Neural cell (in vitro differentiated cells): ENCODE data around the gene TMOD1. TPM values are rescaled to one million over a fixed set of nuclear protein-coding genes. Genes with fewer than 3 reads are reported as not detected.
A peak's percentile ranks its signal among the peaks of the same experiment; 100 is the strongest.
"Not testable (repeated sequence)": the region's sequence is repeated elsewhere in the genome, so short reads cannot be mapped to it uniquely, and the experiment has no call there.

Source experiments
- H2AFZ ChIP-seq: fragments of 200-600, 300-800 bp; sonication (generic), shearing (Covaris generic); 2 replicates; pipeline ENCODE4 v1.6.0; 2014; ENCODE audit warnings: low read depth, mild to moderate bottlenecking, antibody characterized with exemption, low read length, moderate library complexity
- H3F3A ChIP-seq: fragments of 200-600 bp; shearing (Covaris generic); 2 replicates; pipeline ENCODE4 v1.6.1; 2016; ENCODE audit warnings: mild to moderate bottlenecking, moderate library complexity, mixed read lengths, antibody characterized with exemption, low read length; ENCODE audit not compliant: insufficient read depth, poor library complexity, severe bottlenecking
- H3K27ac ChIP-seq: fragments of 200-600, 300-800 bp; sonication (generic), shearing (Covaris generic); 2 replicates; pipeline ENCODE4 v1.5.1; 2014; ENCODE audit warnings: mild to moderate bottlenecking, low read length, moderate library complexity
- H3K27me3 ChIP-seq: fragments of 300-800, 200-600 bp; sonication (generic), shearing (Covaris generic); 2 replicates; pipeline ENCODE4 v1.6.0; 2014; ENCODE audit warnings: mild to moderate bottlenecking, low read depth, low read length, moderate library complexity; ENCODE audit not compliant: insufficient read depth
- H3K36me3 ChIP-seq: fragments of 300-800, 200-600 bp; sonication (generic), shearing (Covaris generic); 2 replicates; pipeline ENCODE4 v1.5.1; 2014; ENCODE audit warnings: mild to moderate bottlenecking, antibody characterized with exemption, low read length, moderate library complexity; ENCODE audit not compliant: insufficient read depth
- H3K4me2 ChIP-seq: fragments of 300-800, 200-600 bp; sonication (generic), shearing (Covaris generic); 2 replicates; pipeline ENCODE4 v1.6.0; 2014; ENCODE audit warnings: mild to moderate bottlenecking, low read length
- H3K4me3 ChIP-seq: fragments of 300-800, 200-600 bp; sonication (generic), shearing (Covaris generic); 2 replicates; pipeline ENCODE4 v1.5.1; 2014; ENCODE audit warnings: mild to moderate bottlenecking, low read length, moderate library complexity
- H3K79me2 ChIP-seq: fragments of 200-600 bp; shearing (Covaris generic); replicated peaks from 2 replicates; pipeline ENCODE4 v1.6.0; 2014; ENCODE audit warnings: mild to moderate bottlenecking, low read length, moderate library complexity; ENCODE audit not compliant: insufficient read depth
- H3K9ac ChIP-seq: fragments of 300-800, 200-600 bp; sonication (generic), shearing (Covaris generic); 2 replicates; pipeline ENCODE4 v1.6.1; 2016; ENCODE audit warnings: mild to moderate bottlenecking, low read length, mixed read lengths
- H3K9me2 ChIP-seq: fragments of 200-600 bp; shearing (Covaris generic); 2 replicates; pipeline ENCODE4 v1.6.1; 2016; ENCODE audit warnings: mild to moderate bottlenecking, low read length, mixed read lengths; ENCODE audit not compliant: insufficient read depth
- H3K9me3 ChIP-seq: fragments of 200-600, 300-800 bp; sonication (generic), shearing (Covaris generic); 2 replicates; pipeline ENCODE4 v1.6.1; 2016; ENCODE audit warnings: mild to moderate bottlenecking, mixed run types, low read length, moderate library complexity, mixed read lengths
- H4K20me1 ChIP-seq: fragments of 200-600 bp; shearing (Covaris generic); 2 replicates; pipeline ENCODE4 v1.6.1; 2016; ENCODE audit warnings: mild to moderate bottlenecking, mixed run types; ENCODE audit not compliant: insufficient read depth
- CTCF ChIP-seq: fragments of 450-650 bp; IDR thresholded peaks from 2 replicates; pipeline ENCODE4 v1.5.1; 2014; ENCODE audit warnings: antibody characterized with exemption, mild to moderate bottlenecking, moderate library complexity; ENCODE audit not compliant: poor library complexity, severe bottlenecking
- EP300 ChIP-seq: fragments of 450-650 bp; conservative IDR thresholded peaks from 2 replicates; pipeline ENCODE4 v1.6.1; 2014; ENCODE audit warnings: antibody characterized with exemption, mild to moderate bottlenecking, moderate library complexity; ENCODE audit not compliant: poor library complexity, severe bottlenecking
- EZH2 ChIP-seq: fragments of 200-600, 300-800 bp; shearing (Covaris generic), sonication (generic); IDR thresholded peaks from 2 replicates; pipeline ENCODE4 v1.6.1; 2014; ENCODE audit warnings: antibody characterized with exemption, low read length, borderline replicate concordance, mild to moderate bottlenecking; ENCODE audit not compliant: insufficient read depth, poor library complexity, severe bottlenecking
- MXI1 ChIP-seq: fragments of 450-650 bp; conservative IDR thresholded peaks from 2 replicates; pipeline ENCODE4 v1.6.1; 2014; ENCODE audit warnings: antibody characterized with exemption, mild to moderate bottlenecking; ENCODE audit not compliant: poor library complexity, severe bottlenecking
- POLR2AphosphoS5 ChIP-seq: IDR thresholded peaks from 2 replicates; pipeline ENCODE4 v1.6.1; 2012
- REST ChIP-seq: IDR thresholded peaks from 2 replicates; pipeline ENCODE4 v1.6.1; 2012; ENCODE audit warnings: borderline replicate concordance
- TAF1 ChIP-seq: IDR thresholded peaks from 2 replicates; pipeline ENCODE4 v1.6.1; 2012; ENCODE audit warnings: low read depth
- polyA minus RNA-seq: library from RNA; depleted of rRNA, polyadenylated mRNA; stranded (reverse); fragments of >200 nt; gene quantifications from 2 replicates; pipeline ENCODE4 v1.2.3, GENCODE V29; 2014
- polyA plus RNA-seq: library from polyadenylated mRNA; depleted of rRNA; stranded (reverse); fragments of >200 nt; gene quantifications from 2 replicates; pipeline ENCODE4 v1.2.3, GENCODE V29; 2014

TMOD1 gene
- 0.17 and 0.22 TPM in 2 replicates for polyA plus RNA-seq
- polyA minus RNA-seq = 0.24 TPM in 1 of 2 replicates, not detected in the other

DNA sequence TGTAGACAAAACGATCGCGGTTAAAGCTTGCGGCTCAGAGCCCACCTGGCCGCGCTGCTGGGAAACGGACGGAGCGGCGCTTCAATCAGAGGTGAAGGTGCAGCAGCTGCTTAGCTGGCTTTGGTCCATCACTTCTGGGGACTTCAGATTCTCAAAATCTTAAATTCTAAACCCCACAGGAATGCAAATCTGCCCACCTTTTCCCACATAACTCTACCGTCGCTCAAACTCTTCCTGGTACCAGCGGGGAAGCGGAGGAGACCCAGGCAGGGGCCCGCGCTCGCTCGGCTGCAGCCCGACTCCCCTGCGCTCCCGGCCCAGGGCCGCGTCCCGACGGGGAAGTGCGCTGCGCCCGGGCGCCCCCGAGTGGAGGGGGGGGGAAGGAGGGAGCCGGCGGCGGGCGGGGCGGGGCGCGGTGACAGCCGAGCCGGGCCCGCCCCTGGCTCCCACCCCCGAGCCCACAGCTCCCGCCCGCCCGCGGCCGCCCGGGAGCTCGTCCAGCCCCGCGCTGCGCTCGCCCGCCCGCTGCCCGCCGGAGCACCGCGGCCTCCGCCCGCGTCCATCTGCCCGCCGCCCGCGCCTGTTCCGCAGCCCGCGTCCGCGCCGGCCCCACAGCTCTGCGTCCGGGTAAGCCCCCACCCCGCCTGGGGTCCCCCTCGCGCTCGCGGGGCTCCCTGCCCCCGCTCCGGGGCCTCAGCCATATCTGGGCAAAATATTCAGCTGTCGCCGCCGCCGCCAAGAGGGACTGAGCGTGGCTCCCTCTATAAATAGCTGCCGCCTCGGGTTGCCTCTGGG, at the start of gene TMOD1:
Gene TMOD1 (plus strand): TSS at position 490 of the 795 bp plus-strand sequence. CDS start 22,523 bp downstream, outside the sequence.
- H3K9me3 ChIP-seq = no peaks in the 10 kb centered on the region
- no peak within 1 kb of the TSS for H3K27ac ChIP-seq
- no peaks in the 10 kb centered on the region for H3K36me3 ChIP-seq
- peak within 1 kb of the TSS; percentile 50 for H3K9ac ChIP-seq
- H3K27me3 ChIP-seq = peaks cover 59% of the 10 kb centered on the region
- no peaks in the 10 kb centered on the region for H3K9me2 ChIP-seq
- H3K4me2 ChIP-seq = no peak within 1 kb of the TSS
- no peaks in the 10 kb centered on the region for H3F3A ChIP-seq
- peak within 1 kb of the TSS; percentile 64 for H3K4me3 ChIP-seq
- H2AFZ ChIP-seq = no peak within 1 kb of the TSS
- no peaks in the 10 kb centered on the region for H4K20me1 ChIP-seq
- TF ChIP-seq TAF1 (no peak), POLR2AphosphoS5 (peak; percentile 88)
- H3K79me2 ChIP-seq = no peaks in the 10 kb centered on the region

DNA sequence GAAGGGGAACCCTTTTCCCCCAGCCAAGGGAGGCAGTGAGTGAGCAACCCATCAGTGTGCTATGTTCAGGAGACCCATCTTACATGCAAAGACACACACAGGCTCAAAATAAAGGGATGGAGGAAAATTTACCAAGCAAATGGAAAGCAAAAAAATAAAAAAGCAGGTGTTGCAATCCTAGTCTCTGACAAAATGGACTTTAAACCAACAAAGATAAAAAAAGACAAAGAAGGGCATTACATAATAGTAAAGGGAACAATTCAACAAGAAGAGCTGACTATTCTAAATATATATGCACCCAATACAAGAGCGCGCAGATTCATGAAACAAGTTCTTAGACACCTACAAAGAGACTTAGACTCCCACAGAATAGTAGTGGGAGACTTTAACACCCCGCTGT, 47.9 kb upstream of the TMOD1 start:
- not testable (repeated sequence) for H4K20me1 ChIP-seq, H3K27ac ChIP-seq, H2AFZ ChIP-seq, H3F3A ChIP-seq, H3K9ac ChIP-seq, H3K27me3 ChIP-seq, H3K36me3 ChIP-seq, H3K4me3 ChIP-seq, H3K4me2 ChIP-seq, H3K9me2 ChIP-seq, H3K79me2 ChIP-seq, H3K9me3 ChIP-seq

DNA sequence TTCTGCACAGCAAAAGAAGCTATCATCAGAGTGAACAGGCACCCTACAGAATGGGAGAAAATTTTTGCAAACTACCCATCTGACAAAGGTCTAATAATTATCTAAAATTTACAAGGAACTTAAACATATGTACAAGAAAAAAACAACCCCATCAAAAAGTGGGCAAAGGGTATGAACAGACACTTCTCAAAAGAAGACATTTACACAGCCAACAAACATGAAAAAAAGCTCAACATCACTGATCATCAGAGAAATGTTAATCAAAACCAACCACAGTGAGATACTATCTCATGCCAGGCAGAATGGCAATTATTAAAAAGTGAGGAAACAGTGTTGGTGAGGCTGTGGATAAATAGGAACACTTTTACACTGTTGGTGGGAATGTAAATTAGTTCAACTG, 44.6 kb upstream of the TMOD1 start:
- H2AFZ ChIP-seq, H3K4me3 ChIP-seq, H3K9ac ChIP-seq, H3K9me3 ChIP-seq, H3K9me2 ChIP-seq, H3K27me3 ChIP-seq, H3F3A ChIP-seq, H3K4me2 ChIP-seq, H4K20me1 ChIP-seq, H3K27ac ChIP-seq, H3K36me3 ChIP-seq, H3K79me2 ChIP-seq: not testable (repeated sequence)

- no peaks in the 10 kb centered on the region for H3F3A ChIP-seq
- no peak overlapping the region for H3K27ac ChIP-seq
- H2AFZ ChIP-seq = no peak overlapping the region
- no peak overlapping the region for H3K4me2 ChIP-seq
- no peak for TF ChIP-seq MXI1
- TF ChIP-seq EP300 = no peak
- no peak for TF ChIP-seq EZH2
- no peak for TF ChIP-seq CTCF
- TF ChIP-seq TAF1 = no peak
- no peak for TF ChIP-seq REST
- H3K9me2 ChIP-seq = no peaks in the 10 kb centered on the region
- H4K20me1 ChIP-seq = no peaks in the 10 kb centered on the region
- no peak overlapping the region for H3K4me3 ChIP-seq
- H3K27me3 ChIP-seq = no peaks in the 10 kb centered on the region
- H3K36me3 ChIP-seq = no peaks in the 10 kb centered on the region
- H3K79me2 ChIP-seq = no peaks in the 10 kb centered on the region
- H3K9ac ChIP-seq = no peak overlapping the region
- H3K9me3 ChIP-seq = no peaks in the 10 kb centered on the region
Observed at GRCh38 chr9:97459326-97459725, 42.1 kb upstream of the TMOD1 start.
